SK-N-SH (cell line): ENCODE data around the gene LIN7A. TPM values are rescaled to one million over a fixed set of nuclear protein-coding genes. Genes with fewer than 3 reads are reported as not detected.

ENCODE experiments used
- CTCF ChIA-PET: fragments of 300-600, 350-600 bp; formaldehyde crosslinking; extraction: SDS; loops from one replicate; lab custom pipeline; 2021; lab: Yijun Ruan, JAX
- POLR2A ChIA-PET: fragments of 350-600 bp; sonication (Branson Sonifier 250); formaldehyde crosslinking; extraction: SDS; loops from one replicate; lab custom pipeline; 2020; ENCODE audit warnings: antibody characterized with exemption, inconsistent platforms; lab: Yijun Ruan, JAX
- DNase-seq: peaks from one replicate; pipeline ENCODE4 v3.0.0; 2012
- H2AFZ ChIP-seq: fragments of 200-600 bp; sonication (generic); 2 replicates; pipeline ENCODE4 v1.8.1; 2016; ENCODE audit warnings: antibody characterized with exemption, mild to moderate bottlenecking, low read depth
- H3F3A ChIP-seq: fragments of 200-600 bp; sonication (generic); replicated peaks from 2 replicates; pipeline ENCODE3; 2016; ENCODE audit warnings: antibody characterized with exemption, mild to moderate bottlenecking; ENCODE audit not compliant: insufficient read depth
- H3K27ac ChIP-seq, 2 experiments: fragments of 200-500 bp in 1 of 2; fragments of 200-600 bp in 1 of 2; sonication (Bioruptor generic) in 1 of 2; sonication (generic), shearing (Covaris generic) in 1 of 2; 2 replicates each; pipeline versions ENCODE4 v1.5.1 to v1.6.1; 2014 to 2016; ENCODE audit warnings: low read depth in 2 of 2, inconsistent platforms in 1 of 2, low read length in 1 of 2, mild to moderate bottlenecking in 1 of 2, mixed read lengths in 1 of 2
- H3K27me3 ChIP-seq: fragments of 200-600 bp; sonication (generic), shearing (Covaris generic); 2 replicates; pipeline ENCODE4 v1.6.1; 2016; ENCODE audit warnings: mixed run types; ENCODE audit not compliant: insufficient read depth
- H3K36me3 ChIP-seq, 2 experiments: fragments of 200-500 bp in 1 of 2; fragments of 200-600 bp in 1 of 2; sonication (Bioruptor generic) in 1 of 2; sonication (generic) in 1 of 2; replicated peaks in 1 of 2; 2 replicates each; pipeline versions ENCODE3 to v1.5.1; 2014 to 2016; ENCODE audit warnings: low read length in 1 of 2, mild to moderate bottlenecking in 1 of 2; ENCODE audit not compliant: insufficient read depth in 2 of 2, control insufficient read depth in 1 of 2
- H3K4me1 ChIP-seq, 2 experiments: fragments of 200-500 bp in 1 of 2; fragments of 200-600 bp in 1 of 2; sonication (Bioruptor generic) in 1 of 2; sonication (generic), shearing (Covaris generic) in 1 of 2; 2 replicates each; pipeline versions ENCODE4 v1.5.1 to v1.6.1; 2014 to 2016; ENCODE audit warnings: low read depth in 1 of 2, low read length in 1 of 2, mixed run types in 1 of 2; ENCODE audit not compliant: insufficient read depth in 2 of 2, control insufficient read depth in 1 of 2
- H3K4me2 ChIP-seq: fragments of 200-600 bp; sonication (generic), shearing (Covaris generic); 2 replicates; pipeline ENCODE4 v1.6.1; 2017; ENCODE audit warnings: mixed run types
- H3K4me3 ChIP-seq, 2 experiments: fragments of 200-500 bp in 1 of 2; fragments of 200-600 bp in 1 of 2; sonication (Bioruptor generic) in 1 of 2; sonication (generic), shearing (Covaris generic) in 1 of 2; 2 replicates each; pipeline versions ENCODE4 v1.5.1 to v1.8.1; 2014 to 2016; ENCODE audit warnings: low read depth in 2 of 2, inconsistent platforms in 1 of 2, low read length in 1 of 2, mild to moderate bottlenecking in 1 of 2, mixed read lengths in 1 of 2, moderate library complexity in 1 of 2
- H3K79me2 ChIP-seq: fragments of 200-600 bp; sonication (generic); 2 replicates; pipeline ENCODE4 v1.8.1; 2017; ENCODE audit warnings: mild to moderate bottlenecking; ENCODE audit not compliant: insufficient read depth
- H3K9ac ChIP-seq: fragments of 200-600 bp; sonication (generic); 2 replicates; pipeline ENCODE4 v1.6.1; 2017; ENCODE audit warnings: mixed run types
- H3K9me2 ChIP-seq: fragments of 200-600 bp; sonication (generic); 2 replicates; pipeline ENCODE4 v1.6.1; 2017; ENCODE audit warnings: mixed run types
- H3K9me3 ChIP-seq: fragments of 200-600 bp; sonication (generic); 2 replicates; pipeline ENCODE4 v1.6.1; 2017; ENCODE audit warnings: mixed run types, mild to moderate bottlenecking, moderate library complexity
- H4K20me1 ChIP-seq: fragments of 200-600 bp; sonication (generic); 2 replicates; pipeline ENCODE4 v1.6.1; 2017; ENCODE audit warnings: mild to moderate bottlenecking, mixed run types; ENCODE audit not compliant: insufficient read depth
- CTCF ChIP-seq: fragments of 200-600 bp; sonication (generic); IDR thresholded peaks from 2 replicates; pipeline ENCODE4 v1.6.1; 2017; ENCODE audit warnings: antibody characterized with exemption, mild to moderate bottlenecking, moderate library complexity
- ELF1 ChIP-seq: IDR thresholded peaks from 2 replicates; pipeline ENCODE4 v1.4.0; 2012
- EP300 ChIP-seq, 2 experiments: IDR thresholded peaks; 2 replicates each; pipeline versions ENCODE4 v1.4.0 to v1.6.1; 2012; ENCODE audit warnings: borderline replicate concordance in 1 of 2, low read depth in 1 of 2, low read length in 1 of 2
- EZH2phosphoT487 ChIP-seq: fragments of 200-600 bp; sonication (generic); IDR thresholded peaks from 2 replicates; pipeline ENCODE4 v1.6.1; 2017; ENCODE audit warnings: low read depth, mixed run types, mild to moderate bottlenecking, antibody characterized with exemption, moderate library complexity, borderline replicate concordance
- FOXJ3 ChIP-seq: sonication (generic); formaldehyde crosslinking; IDR thresholded peaks from 2 replicates; pipeline ENCODE4 v1.5.1; 2020; ENCODE audit warnings: mild to moderate bottlenecking, missing genetic modification reagents
- FOXM1 ChIP-seq: IDR thresholded peaks from 2 replicates; pipeline ENCODE4 v1.4.0; 2012; ENCODE audit warnings: low read depth, mild to moderate bottlenecking
- GABPA ChIP-seq: IDR thresholded peaks from 2 replicates; pipeline ENCODE4 v1.4.0; 2012; ENCODE audit warnings: low read depth, mild to moderate bottlenecking
- GATA2 ChIP-seq: sonication (generic); formaldehyde crosslinking; IDR thresholded peaks from 2 replicates; pipeline ENCODE4 v1.5.0; 2020; ENCODE audit warnings: mild to moderate bottlenecking, missing genetic modification reagents
- IRF3 ChIP-seq: fragments of 150-350 bp; IDR thresholded peaks from 2 replicates; pipeline ENCODE4 v1.6.1; 2016; ENCODE audit warnings: mild to moderate bottlenecking, low read depth, low read length
- JUND ChIP-seq: IDR thresholded peaks from 2 replicates; pipeline ENCODE4 v1.4.0; 2012
- NFIC ChIP-seq: IDR thresholded peaks from 2 replicates; pipeline ENCODE4 v1.4.0; 2012; ENCODE audit warnings: borderline replicate concordance
- NRF1 ChIP-seq: IDR thresholded peaks from 2 replicates; pipeline ENCODE4 v1.6.1; 2012; ENCODE audit warnings: low read depth, mild to moderate bottlenecking, low read length
- POLR2AphosphoS5 ChIP-seq: IDR thresholded peaks from 2 replicates; pipeline ENCODE4 v1.6.1; 2012; ENCODE audit warnings: low read depth, low read length
- RXRA ChIP-seq: IDR thresholded peaks from 2 replicates; pipeline ENCODE4 v1.4.0; 2012; ENCODE audit warnings: low read depth, mild to moderate bottlenecking, borderline replicate concordance
- TAF1 ChIP-seq: IDR thresholded peaks from 2 replicates; pipeline ENCODE4 v1.6.1; 2012; ENCODE audit warnings: low read depth, mild to moderate bottlenecking, low read length, moderate library complexity, borderline replicate concordance
- TCF12 ChIP-seq: IDR thresholded peaks from 2 replicates; pipeline ENCODE4 v1.4.0; 2012
- TEAD4 ChIP-seq: IDR thresholded peaks from 2 replicates; pipeline ENCODE4 v1.4.0; 2012; ENCODE audit warnings: mild to moderate bottlenecking, borderline replicate concordance; ENCODE audit not compliant: insufficient read depth
- ZBTB33 ChIP-seq: IDR thresholded peaks from 2 replicates; pipeline ENCODE4 v1.4.0; 2012; ENCODE audit warnings: low read depth, borderline replicate concordance
- WGBS: methylation state at CpG from one replicate; pipeline ENCODE4 v1.1.6; 2017; ENCODE audit warnings: low lambda C conversion rate; 5-methylcytosine and 5-hydroxymethylcytosine counted together
- polyA plus RNA-seq, 3 experiments: library from polyadenylated mRNA; depleted of rRNA; stranded (reverse); fragments of >200 nt; gene quantifications; 2 replicates each; pipeline ENCODE4 v1.2.3, GENCODE V29; 2012

The LIN7A gene
- polyA plus RNA-seq, 1 of the 3 experiments (the other 2 are of a cell fraction), result not detected

- Histone ChIP-seq H3K79me2 (no peaks in the 10 kb centered on the region), H3K36me3 (no peaks in the 10 kb centered on the region)
- POLR2A ChIA-PET, result no interaction called here
- TF ChIP-seq POLR2AphosphoS5 (no peak), TAF1 (no peak), NRF1 (no peak), CTCF (no peak), FOXM1 (no peak), ELF1 (no peak), GABPA (no peak), JUND (no peak), ZBTB33 (no peak), TEAD4 (no peak), FOXJ3 (CRISPR knock-in tag) (no peak), EP300 (IDR thresholded peaks at IDR 0.05; ENCODE audit: borderline replicate concordance in 1 of 2, low read depth in 1 of 2, low read length in 1 of 2) (no peak), TCF12 (no peak), EZH2phosphoT487 (no peak)
- TF ChIP-seq, all 33 proteins: peak for 0
- Histone ChIP-seq H3K9me3 (no peaks in the 10 kb centered on the region), H3K9me2 (no peaks in the 10 kb centered on the region), H4K20me1 (no peaks in the 10 kb centered on the region), H3K9ac (no peak overlapping the region), H2AFZ (no peak overlapping the region), H3F3A (no peaks in the 10 kb centered on the region), H3K4me2 (no peak overlapping the region), H3K27ac (no peak overlapping the region), H3K4me3 (no peak overlapping the region), H3K27me3 (no peaks in the 10 kb centered on the region; the same call in 1 of the 2 replicates), H3K4me1 (no peaks in the 10 kb centered on the region)
- no peak for DNase-seq
- CTCF ChIA-PET, result no interaction called here
- WGBS, result 0% methylated on average over 2 of the region's 2 CpGs
Measured at GRCh38 chr12:80869264-80869663, 68.5 kb downstream of the LIN7A start.

- WGBS, result 11% methylated on average over 1 of the region's 1 CpG
- DNase-seq, result no peak
- Histone ChIP-seq H3K4me3 (no peak overlapping the region), H3K4me2 (no peak overlapping the region), H3K27me3 (no peaks in the 10 kb centered on the region; the same call in 1 of the 2 replicates), H3K4me1 (no peaks in the 10 kb centered on the region), H3K27ac (no peak overlapping the region), H3K9ac (no peak overlapping the region), H3K36me3 (no peaks in the 10 kb centered on the region), H3K9me2 (no peaks in the 10 kb centered on the region), H3K9me3 (no peaks in the 10 kb centered on the region), H3K79me2 (no peaks in the 10 kb centered on the region), H3F3A (no peaks in the 10 kb centered on the region), H2AFZ (no peak overlapping the region), H4K20me1 (no peaks in the 10 kb centered on the region)
- TF ChIP-seq IRF3, result no peak
- no peak for TF ChIP-seq ZBTB33
- TF ChIP-seq RXRA, result no peak
- TF ChIP-seq GABPA, result no peak
- no peak for TF ChIP-seq GATA2
- TF ChIP-seq NRF1, result no peak
- no peak for TF ChIP-seq NFIC
- ChIA-PET CTCF (no interaction called here), POLR2A (no interaction called here)
Measured at GRCh38 chr12:80868576-80868975, 69.2 kb downstream of the LIN7A start.
